ENCODE measurements around the gene LINC01488. TPM values are rescaled to one million over a fixed set of nuclear protein-coding genes. Genes with fewer than 3 reads are reported as not detected.

Gene LINC01488
- total RNA-seq, 1 experiment from 2014 or later: not detected

DNA sequence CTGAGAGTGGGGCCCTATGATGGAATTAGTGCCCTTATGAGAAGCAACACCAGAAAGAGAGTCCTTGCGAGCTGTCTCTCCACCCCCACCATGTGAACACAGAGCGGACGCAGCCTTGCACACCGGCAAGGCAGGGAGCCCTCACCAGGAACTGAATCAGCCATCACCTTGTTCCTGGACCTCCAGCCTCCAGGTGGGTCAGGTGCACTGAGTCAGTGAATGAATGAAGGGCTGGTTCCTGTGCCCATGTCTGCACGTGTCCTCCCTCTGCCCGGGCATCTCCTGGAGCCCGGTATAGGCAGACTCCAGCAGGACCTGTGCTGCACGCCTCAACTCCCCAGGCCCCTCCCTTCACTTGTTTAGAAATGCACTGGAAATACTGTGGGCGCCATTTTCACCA, 54.9 kb downstream of the LINC01488 start:
- H3K4me3 ChIP-seq (ENCODE audit: insufficient read depth, low read depth, low read length): no peak overlapping the region
- H3K36me3 ChIP-seq (replicated peaks; ENCODE audit: control insufficient read depth, insufficient read depth, low read length): no peaks in the 10 kb centered on the region
- no peak for DNase-seq

GRCh38 chr11:69537126-69537525, 55.7 kb downstream of the LINC01488 start:
- DNase-seq: no peak
- Histone ChIP-seq H3K4me3 (ENCODE audit: insufficient read depth, low read depth, low read length) (no peak overlapping the region), H3K27me3 (ENCODE audit: control insufficient read depth, insufficient read depth, low read length) (no peaks in the 10 kb centered on the region), H3K36me3 (replicated peaks; ENCODE audit: control insufficient read depth, insufficient read depth, low read length) (no peaks in the 10 kb centered on the region)

More for the DNA sequence above, 54.9 kb downstream of the LINC01488 start:
- no peaks in the 10 kb centered on the region for H3K27me3 ChIP-seq (ENCODE audit: control insufficient read depth, insufficient read depth, low read length)

DNA sequence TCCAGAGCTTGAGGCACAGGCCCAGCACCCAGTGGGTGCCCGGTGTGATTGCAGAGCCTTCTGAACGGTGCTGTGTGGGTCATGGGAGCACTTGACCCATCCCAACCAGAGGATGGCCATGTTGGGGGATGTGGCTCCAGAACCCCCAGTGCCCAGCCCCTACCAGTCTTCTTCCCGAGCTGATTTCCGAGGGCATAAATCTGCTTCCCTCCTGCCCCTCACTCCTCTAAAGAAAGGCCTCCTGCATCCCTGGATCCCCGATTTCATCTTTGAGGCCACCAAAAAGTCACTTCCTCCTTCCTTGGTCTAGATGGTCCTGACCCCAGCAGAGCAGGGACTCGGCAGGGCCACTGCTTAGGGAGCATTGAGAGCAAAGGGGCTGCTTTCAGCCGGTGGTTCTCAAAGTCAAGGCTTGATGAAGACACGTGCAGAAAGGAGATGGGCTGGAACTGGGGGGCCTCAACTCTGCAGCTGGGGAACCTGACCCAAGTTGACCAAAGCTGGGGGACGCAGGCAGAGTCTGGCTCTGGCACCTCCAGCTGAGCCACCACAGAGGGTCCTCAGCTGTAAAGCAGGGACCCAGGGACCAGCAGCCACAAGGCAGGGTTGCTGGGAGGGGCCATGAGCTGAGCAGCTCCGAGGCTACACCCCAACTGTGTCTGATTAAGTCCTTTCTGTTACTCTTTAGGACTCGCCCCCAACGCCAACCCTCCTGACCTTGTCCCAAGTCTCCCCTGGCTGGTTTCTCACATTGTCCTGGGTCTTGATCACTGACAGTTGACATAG, 56.6 kb downstream of the LINC01488 start:
- no peak for DNase-seq
- Histone ChIP-seq H3K27me3 (ENCODE audit: control insufficient read depth, insufficient read depth, low read length) (no peaks in the 10 kb centered on the region), H3K4me3 (ENCODE audit: insufficient read depth, low read depth, low read length) (no peak overlapping the region), H3K36me3 (replicated peaks; ENCODE audit: control insufficient read depth, insufficient read depth, low read length) (no peaks in the 10 kb centered on the region)

DNA sequence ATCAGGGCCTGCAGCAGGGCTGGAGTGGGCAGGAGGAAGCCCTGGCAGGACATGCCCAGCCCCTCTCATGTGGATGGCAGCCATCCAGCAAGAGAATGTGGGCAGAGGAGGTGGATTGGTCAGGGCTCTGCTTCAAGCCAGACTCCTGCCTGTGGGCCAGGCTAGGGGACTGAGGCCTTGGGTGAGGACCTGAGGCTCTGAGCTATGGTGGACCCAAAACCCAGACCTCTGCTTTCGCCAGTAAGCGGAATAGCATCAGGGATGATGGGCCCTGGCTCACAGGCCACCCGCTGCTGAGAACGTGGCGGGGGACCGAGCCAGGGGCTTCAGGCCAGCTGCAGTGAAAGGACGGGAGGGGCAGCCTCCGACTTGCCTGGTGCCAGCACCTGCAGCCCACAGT, 57.4 kb downstream of the LINC01488 start:
- H3K36me3 ChIP-seq (replicated peaks; ENCODE audit: control insufficient read depth, insufficient read depth, low read length): no peaks in the 10 kb centered on the region
- no peaks in the 10 kb centered on the region for H3K27me3 ChIP-seq (ENCODE audit: control insufficient read depth, insufficient read depth, low read length)
- no peak overlapping the region for H3K4me3 ChIP-seq (ENCODE audit: insufficient read depth, low read depth, low read length)
- DNase-seq: no peak

DNA sequence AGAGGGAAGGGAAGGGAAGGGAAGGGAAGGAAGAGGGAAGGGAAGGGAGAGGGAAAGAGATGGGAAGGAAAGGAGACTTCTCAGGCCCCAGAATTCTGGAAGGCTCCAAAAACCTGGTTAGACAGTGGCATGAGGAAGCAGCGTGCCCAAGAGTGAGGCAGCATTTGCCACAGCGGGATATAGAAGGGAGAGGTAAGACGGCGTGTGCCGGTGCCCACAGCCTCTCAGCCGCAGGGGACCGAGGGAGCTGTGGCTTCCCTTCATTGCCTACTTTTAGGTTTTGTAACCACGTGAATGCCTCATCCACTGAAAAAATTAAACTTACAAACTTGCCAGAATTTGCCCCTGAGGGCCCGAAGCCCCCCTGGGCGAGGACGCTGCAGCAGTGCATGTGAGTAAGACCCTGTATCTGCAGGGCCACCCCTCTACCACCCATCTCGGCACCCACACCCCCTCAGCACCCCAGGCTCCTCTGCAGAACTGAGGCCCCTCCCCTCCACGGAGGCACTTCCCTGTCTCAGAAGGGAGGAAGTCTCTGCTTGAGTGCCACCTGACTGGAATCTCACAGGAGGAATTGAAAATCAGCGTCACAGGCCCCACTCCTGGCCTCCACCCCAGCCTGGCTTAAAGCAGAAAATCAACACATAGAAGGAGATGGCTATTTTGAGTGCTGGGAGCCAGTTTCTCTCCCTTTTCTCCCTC, 58.1 kb downstream of the LINC01488 start:
- no peaks in the 10 kb centered on the region for H3K36me3 ChIP-seq (replicated peaks; ENCODE audit: control insufficient read depth, insufficient read depth, low read length)

DNA sequence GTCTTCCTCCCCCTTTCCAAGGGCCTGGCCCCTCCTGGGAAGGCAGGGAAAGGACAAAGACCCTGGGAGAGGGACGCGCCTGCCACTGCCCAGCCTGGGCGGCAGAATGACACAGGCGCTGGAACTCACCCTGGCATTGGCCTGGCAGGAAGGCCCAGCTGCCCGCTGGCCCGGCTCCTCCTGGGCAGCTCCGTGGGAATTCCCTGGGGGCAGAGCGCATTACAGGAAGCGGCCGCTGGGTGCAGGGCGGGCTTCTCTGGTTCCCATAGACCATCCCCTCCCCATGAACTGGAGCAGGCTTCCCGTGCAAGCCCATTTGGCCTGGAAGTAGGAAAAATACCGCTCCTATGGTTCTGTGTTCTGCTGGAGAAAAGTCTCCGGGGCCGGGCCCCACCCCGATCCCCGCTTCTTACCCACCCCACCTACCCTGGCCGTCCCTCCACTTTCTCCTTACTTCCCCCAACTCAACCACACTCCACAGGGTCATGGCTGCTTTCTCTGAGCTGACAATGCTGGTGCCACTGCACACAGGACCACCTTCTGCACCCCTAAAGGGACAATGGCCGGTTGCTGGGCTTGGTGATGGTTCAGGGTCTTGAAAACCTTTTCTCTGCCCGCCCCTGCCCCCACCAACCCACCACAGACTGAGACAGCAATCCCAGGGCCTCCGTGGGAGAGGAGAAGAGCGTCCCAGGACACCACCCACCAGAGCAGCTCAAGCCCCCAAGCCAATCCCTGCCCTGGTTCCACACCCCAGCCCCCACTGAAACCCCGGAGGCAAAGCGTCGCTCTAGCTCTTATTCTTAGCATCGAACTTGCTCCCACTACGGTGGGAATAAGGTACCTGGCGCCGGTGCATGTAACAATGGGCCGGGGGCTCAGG, 58.9 kb downstream of the LINC01488 start:
- H3K4me3 ChIP-seq (ENCODE audit: insufficient read depth, low read depth, low read length): no peak overlapping the region

More for the DNA sequence above, 58.1 kb downstream of the LINC01488 start:
- Histone ChIP-seq H3K4me3 (ENCODE audit: insufficient read depth, low read depth, low read length) (no peak overlapping the region), H3K27me3 (ENCODE audit: control insufficient read depth, insufficient read depth, low read length) (no peaks in the 10 kb centered on the region)
- peak; percentile 56 for DNase-seq

GRCh38 chr11:69541001-69541285, 59.5 kb downstream of the LINC01488 start:
- DNase-seq: no peak
- H3K36me3 ChIP-seq (replicated peaks; ENCODE audit: control insufficient read depth, insufficient read depth, low read length): no peaks in the 10 kb centered on the region
- no peak overlapping the region for H3K4me3 ChIP-seq (ENCODE audit: insufficient read depth, low read depth, low read length)
- H3K27me3 ChIP-seq (ENCODE audit: control insufficient read depth, insufficient read depth, low read length): no peaks in the 10 kb centered on the region

More for the DNA sequence above, 58.9 kb downstream of the LINC01488 start:
- Histone ChIP-seq H3K36me3 (replicated peaks; ENCODE audit: control insufficient read depth, insufficient read depth, low read length) (no peaks in the 10 kb centered on the region), H3K27me3 (ENCODE audit: control insufficient read depth, insufficient read depth, low read length) (no peaks in the 10 kb centered on the region)
- peak; percentile 88 for DNase-seq

DNA sequence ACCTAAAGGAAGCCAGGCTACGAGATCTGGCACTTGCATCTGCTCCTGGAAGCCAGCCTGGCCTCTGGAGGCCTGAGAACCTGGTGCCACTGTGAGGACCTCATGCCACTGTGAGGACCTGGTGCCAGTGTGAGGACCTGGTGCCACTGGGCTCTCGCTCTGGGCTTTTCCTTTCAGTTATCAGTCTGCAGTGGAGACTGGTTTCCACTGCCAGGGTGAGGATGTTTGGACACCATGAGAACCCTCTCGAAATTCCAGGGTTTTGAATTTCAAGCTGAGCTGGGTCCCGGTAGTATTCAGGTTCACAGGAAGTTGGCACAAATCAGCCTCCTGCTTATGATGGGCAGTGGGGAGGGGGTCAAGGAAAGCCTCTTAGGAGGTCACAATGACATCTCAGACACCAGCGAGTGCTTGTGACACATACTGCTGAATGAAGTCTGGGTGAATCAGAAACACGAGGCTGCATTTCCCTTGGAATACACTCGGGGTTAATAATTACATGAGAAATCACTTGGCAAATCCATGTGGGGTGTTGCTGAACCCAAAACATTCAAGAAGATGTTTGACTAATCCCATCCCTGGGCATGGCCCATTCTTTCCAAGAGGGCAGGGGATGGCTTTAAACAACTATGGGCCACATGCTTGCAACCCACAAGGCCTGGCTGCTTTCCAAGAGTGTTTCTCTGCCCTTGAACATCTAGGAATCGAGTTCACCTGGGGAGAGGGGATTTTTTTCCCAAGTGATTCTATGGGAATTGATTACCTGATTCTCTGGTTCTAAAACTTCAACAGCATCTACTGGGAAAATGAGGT, 60.2 kb downstream of the LINC01488 start:
- DNase-seq: no peak
- Histone ChIP-seq H3K4me3 (ENCODE audit: insufficient read depth, low read depth, low read length) (no peak overlapping the region), H3K27me3 (ENCODE audit: control insufficient read depth, insufficient read depth, low read length) (no peaks in the 10 kb centered on the region), H3K36me3 (replicated peaks; ENCODE audit: control insufficient read depth, insufficient read depth, low read length) (no peaks in the 10 kb centered on the region)

- no peaks in the 10 kb centered on the region for H3K36me3 ChIP-seq (replicated peaks; ENCODE audit: control insufficient read depth, insufficient read depth, low read length)
- H3K27me3 ChIP-seq (ENCODE audit: control insufficient read depth, insufficient read depth, low read length): no peaks in the 10 kb centered on the region
- H3K4me3 ChIP-seq (ENCODE audit: insufficient read depth, low read depth, low read length): no peak overlapping the region
- DNase-seq: no peak
Observed at GRCh38 chr11:69542314-69543168, 61.1 kb downstream of the LINC01488 start.

Other genes starting within 250 kb of the LINC01488 start
- gene MYEOV, start 187.5 kb upstream of the LINC01488 start, total RNA-seq (2014; rRNA removed; shearing (Covaris generic)): 2.0 and 4.3 TPM in 2 replicates
- 220 and 292 TPM in 2 replicates for gene CCND1, start 159.5 kb downstream of the LINC01488 start, total RNA-seq (2014; rRNA removed; shearing (Covaris generic))
- gene LTO1, start 193.7 kb downstream of the LINC01488 start, total RNA-seq (2014; rRNA removed; shearing (Covaris generic)): 12.3 and 13.9 TPM in 2 replicates
- gene FGF19, start 222.4 kb downstream of the LINC01488 start, total RNA-seq (2014; rRNA removed; shearing (Covaris generic)): 36.7 and 42.8 TPM in 2 replicates

Data from H7 (cell line).